H9 (cell line): ENCODE data around the gene CCM2. TPM values are rescaled to one million over a fixed set of nuclear protein-coding genes. Genes with fewer than 3 reads are reported as not detected.

Experiments used
- DNase-seq: peaks from one replicate; pipeline ENCODE4 v3.0.0-alpha.2; 2017
- H2AFZ ChIP-seq: one replicate; pipeline ENCODE4 v1.6.1; 2013; ENCODE audit warnings: mild to moderate bottlenecking, low read length, control low read depth, moderate library complexity
- H2AK5ac ChIP-seq: 2 replicates; pipeline ENCODE4 v1.6.1; 2013; ENCODE audit warnings: low read length, control low read depth, mixed read lengths; ENCODE audit not compliant: insufficient read length
- H2BK120ac ChIP-seq: one replicate; pipeline ENCODE4 v1.6.1; 2013; ENCODE audit warnings: low read depth, mild to moderate bottlenecking, low read length, control low read depth, inconsistent platforms; ENCODE audit not compliant: poor library complexity, severe bottlenecking
- H2BK12ac ChIP-seq: 2 replicates; pipeline ENCODE4 v1.6.1; 2013; ENCODE audit warnings: low read length, control low read depth, mixed read lengths, low read depth; ENCODE audit not compliant: insufficient read length
- H2BK15ac ChIP-seq: 2 replicates; pipeline ENCODE4 v1.6.1; 2013; ENCODE audit warnings: low read depth, low read length, control low read depth
- H2BK20ac ChIP-seq: one replicate; pipeline ENCODE4 v1.6.1; 2013; ENCODE audit warnings: low read depth, mild to moderate bottlenecking, low read length, control low read depth, inconsistent platforms; ENCODE audit not compliant: poor library complexity, severe bottlenecking
- H2BK5ac ChIP-seq: 2 replicates; pipeline ENCODE4 v1.6.1; 2013; ENCODE audit warnings: low read length, control low read depth, mixed read lengths; ENCODE audit not compliant: insufficient read length
- H3K14ac ChIP-seq: 2 replicates; pipeline ENCODE4 v1.6.1; 2013; ENCODE audit warnings: low read length, control low read depth; ENCODE audit not compliant: insufficient read depth
- H3K18ac ChIP-seq: 2 replicates; pipeline ENCODE4 v1.6.1; 2013; ENCODE audit warnings: low read depth, mild to moderate bottlenecking, mixed read lengths, low read length, control low read depth; ENCODE audit not compliant: insufficient read length
- H3K23ac ChIP-seq: 2 replicates; pipeline ENCODE4 v1.6.1; 2013; ENCODE audit warnings: low read length, control low read depth, mixed read lengths, low read depth; ENCODE audit not compliant: insufficient read length
- H3K23me2 ChIP-seq: 2 replicates; pipeline ENCODE4 v1.6.1; 2013; ENCODE audit warnings: low read depth, mild to moderate bottlenecking, mixed read lengths, low read length, control low read depth; ENCODE audit not compliant: insufficient read length, poor library complexity, severe bottlenecking
- H3K27ac ChIP-seq: 2 replicates; pipeline ENCODE4 v1.5.1; 2013; ENCODE audit warnings: low read length, control low read depth, mixed read lengths, low read depth; ENCODE audit not compliant: insufficient read length
- H3K27me3 ChIP-seq: 2 replicates; pipeline ENCODE4 v1.6.1; 2013; ENCODE audit warnings: low read length, control low read depth, inconsistent platforms; ENCODE audit not compliant: insufficient read depth
- H3K4ac ChIP-seq: 2 replicates; pipeline ENCODE4 v1.6.1; 2013; ENCODE audit warnings: low read depth, mild to moderate bottlenecking, control low read depth, inconsistent platforms, low read length, moderate library complexity
- H3K4me1 ChIP-seq: 2 replicates; pipeline ENCODE4 v1.6.1; 2013; ENCODE audit warnings: low read length, control low read depth, inconsistent platforms; ENCODE audit not compliant: insufficient read depth
- H3K4me2 ChIP-seq: 2 replicates; pipeline ENCODE4 v1.6.1; 2013; ENCODE audit warnings: low read length, control low read depth, mixed read lengths; ENCODE audit not compliant: insufficient read length, insufficient read depth
- H3K56ac ChIP-seq: 2 replicates; pipeline ENCODE4 v1.6.1; 2013; ENCODE audit warnings: low read depth, mild to moderate bottlenecking, mixed read lengths, low read length, control low read depth; ENCODE audit not compliant: insufficient read length
- H3K79me1 ChIP-seq: 2 replicates; pipeline ENCODE4 v1.6.1; 2013; ENCODE audit warnings: low read depth, mild to moderate bottlenecking, moderate library complexity, low read length, control low read depth, inconsistent platforms; ENCODE audit not compliant: insufficient read depth, poor library complexity, severe bottlenecking
- H3K79me2 ChIP-seq: 2 replicates; pipeline ENCODE4 v1.6.1; 2013; ENCODE audit warnings: low read length, control low read depth, inconsistent platforms; ENCODE audit not compliant: insufficient read depth
- H3K9ac ChIP-seq: 2 replicates; pipeline ENCODE4 v1.6.1; 2013; ENCODE audit warnings: low read length, control low read depth, mixed read lengths; ENCODE audit not compliant: insufficient read length; ENCODE audit errors: extremely low read depth
- H3K9me3 ChIP-seq: one replicate; pipeline ENCODE4 v1.6.1; 2013; ENCODE audit warnings: low read depth, low read length, inconsistent platforms; ENCODE audit not compliant: control insufficient read depth
- H3T11ph ChIP-seq: one replicate; pipeline ENCODE4 v1.6.1; 2013; ENCODE audit warnings: mild to moderate bottlenecking, low read length, control low read depth, inconsistent platforms
- H4K20me1 ChIP-seq: one replicate; pipeline ENCODE4 v1.6.1; 2013; ENCODE audit not compliant: control insufficient read depth, insufficient read length, insufficient read depth
- H4K5ac ChIP-seq: 2 replicates; pipeline ENCODE4 v1.6.1; 2013; ENCODE audit warnings: low read depth, mild to moderate bottlenecking, mixed read lengths, low read length, control low read depth; ENCODE audit not compliant: insufficient read length
- H4K8ac ChIP-seq: replicated peaks from 2 replicates; pipeline ENCODE4 v1.6.1; 2013; ENCODE audit warnings: low read length, control low read depth, mixed read lengths, low read depth; ENCODE audit not compliant: insufficient read length
- H4K91ac ChIP-seq: 2 replicates; pipeline ENCODE4 v1.6.1; 2013; ENCODE audit warnings: low read depth, mild to moderate bottlenecking, moderate library complexity, mixed read lengths, low read length, control low read depth; ENCODE audit not compliant: insufficient read length
- H3K27ac Mint-ChIP-seq, 3 experiments: 2 replicates in 2 of 3; 3 replicates in 1 of 3; pipeline ENCODE4 v1.8.0; 2020 to 2021; ENCODE audit warnings: mixed read lengths in 3 of 3, mild to moderate bottlenecking in 1 of 3, moderate library complexity in 1 of 3
- H3K27me3 Mint-ChIP-seq: 2 replicates; pipeline ENCODE4 v1.8.0; 2021; ENCODE audit warnings: low read depth, mild to moderate bottlenecking, moderate library complexity, mixed read lengths
- H3K36me3 Mint-ChIP-seq, 3 experiments: 2 replicates in 2 of 3; 3 replicates in 1 of 3; pipeline ENCODE4 v1.8.0; 2020 to 2021; ENCODE audit warnings: low read depth in 3 of 3, mixed read lengths in 3 of 3; ENCODE audit not compliant: insufficient read depth in 1 of 3
- H3K4me1 Mint-ChIP-seq, 2 experiments: 2 replicates each; pipeline ENCODE4 v1.8.0; 2020; ENCODE audit warnings: mixed read lengths in 2 of 2
- H3K4me3 Mint-ChIP-seq, 2 experiments: 2 replicates in 1 of 2; 3 replicates in 1 of 2; pipeline ENCODE4 v1.8.0; 2020 to 2021; ENCODE audit warnings: mild to moderate bottlenecking in 2 of 2, mixed read lengths in 2 of 2, moderate library complexity in 1 of 2
- H3K9me3 Mint-ChIP-seq, 2 experiments: 2 replicates in 1 of 2; 3 replicates in 1 of 2; pipeline ENCODE4 v1.8.0; 2020; ENCODE audit warnings: mild to moderate bottlenecking in 2 of 2, mixed read lengths in 2 of 2, moderate library complexity in 1 of 2
- WGBS: extraction: QIAGEN DNeasy Blood & Tissue Kit; methylation state at CpG from one replicate; pipeline ENCODE4 v1.1.7; 2013; ENCODE audit warnings: missing lambda C conversion rate, low lambda C conversion rate, mixed read lengths; ENCODE audit not compliant: insufficient read length; ENCODE audit errors: extremely low coverage; 5-methylcytosine and 5-hydroxymethylcytosine counted together
- total RNA-seq: library from RNA; stranded (reverse); gene quantifications from 2 replicates; pipeline ENCODE4 v1.2.1, GENCODE V29; 2021
- TF ChIP-seq, protein P1 (sequence below): fragments of 200-600 bp; sonication (generic); conservative IDR thresholded peaks from 3 replicates; pipeline ENCODE4 v1.8.0; 2021; ENCODE audit warnings: antibody characterized with exemption, mild to moderate bottlenecking

The CCM2 gene
- total RNA-seq, 1 experiment from 2014 or later = 30.4 TPM

DNA sequence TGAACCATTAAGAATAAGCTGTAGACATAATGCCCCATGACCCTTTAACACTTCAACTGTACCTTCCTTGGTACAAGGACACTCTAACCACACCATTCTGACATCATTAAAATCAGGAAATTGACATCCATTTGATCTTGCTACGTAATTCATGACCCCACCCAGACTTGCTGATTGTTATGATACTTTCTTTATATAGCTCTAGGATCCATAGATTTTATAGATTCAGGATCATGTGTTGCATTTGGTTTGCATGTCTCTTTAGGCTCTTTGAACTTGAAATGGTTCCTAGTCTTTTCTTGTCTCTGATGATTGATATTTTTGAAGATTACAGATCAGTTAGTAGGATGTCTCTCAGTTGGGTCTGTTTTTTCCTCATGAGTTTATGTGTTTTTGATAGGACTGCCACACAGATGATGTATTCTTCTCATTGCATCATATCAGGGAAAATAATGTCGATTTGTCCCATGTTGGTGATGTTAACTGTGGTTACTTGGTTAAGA, 13.5 kb downstream of the CCM2 start:
- no peak overlapping the region for H2BK5ac ChIP-seq

More for the DNA sequence above, 13.5 kb downstream of the CCM2 start:
- Histone ChIP-seq H3K9ac (no peak overlapping the region), H3K79me1 (no peaks in the 10 kb centered on the region), H3K9me3 (no peaks in the 10 kb centered on the region), H2AK5ac (no peak overlapping the region), H3K27ac (no peak overlapping the region), H2BK15ac (no peak overlapping the region), H3K4me2 (no peak overlapping the region), H3K56ac (no peak overlapping the region), H3K23ac (no peak overlapping the region), H3K79me2 (no peaks in the 10 kb centered on the region), H3K4ac (no peak overlapping the region), H2AFZ (no peak overlapping the region), H4K20me1 (no peaks in the 10 kb centered on the region), H4K5ac (no peak overlapping the region), H3K14ac (no peak overlapping the region), H3K23me2 (no peaks in the 10 kb centered on the region), H4K8ac (no peak overlapping the region), H4K91ac (no peak overlapping the region), H2BK20ac (no peak overlapping the region), H3K18ac (no peak overlapping the region), H3K27me3 (no peaks in the 10 kb centered on the region), H2BK120ac (no peak overlapping the region), H3K4me1 (no peaks in the 10 kb centered on the region), H3T11ph (no peak overlapping the region), H2BK12ac (no peak overlapping the region)
- TF ChIP-seq, protein P1, sequence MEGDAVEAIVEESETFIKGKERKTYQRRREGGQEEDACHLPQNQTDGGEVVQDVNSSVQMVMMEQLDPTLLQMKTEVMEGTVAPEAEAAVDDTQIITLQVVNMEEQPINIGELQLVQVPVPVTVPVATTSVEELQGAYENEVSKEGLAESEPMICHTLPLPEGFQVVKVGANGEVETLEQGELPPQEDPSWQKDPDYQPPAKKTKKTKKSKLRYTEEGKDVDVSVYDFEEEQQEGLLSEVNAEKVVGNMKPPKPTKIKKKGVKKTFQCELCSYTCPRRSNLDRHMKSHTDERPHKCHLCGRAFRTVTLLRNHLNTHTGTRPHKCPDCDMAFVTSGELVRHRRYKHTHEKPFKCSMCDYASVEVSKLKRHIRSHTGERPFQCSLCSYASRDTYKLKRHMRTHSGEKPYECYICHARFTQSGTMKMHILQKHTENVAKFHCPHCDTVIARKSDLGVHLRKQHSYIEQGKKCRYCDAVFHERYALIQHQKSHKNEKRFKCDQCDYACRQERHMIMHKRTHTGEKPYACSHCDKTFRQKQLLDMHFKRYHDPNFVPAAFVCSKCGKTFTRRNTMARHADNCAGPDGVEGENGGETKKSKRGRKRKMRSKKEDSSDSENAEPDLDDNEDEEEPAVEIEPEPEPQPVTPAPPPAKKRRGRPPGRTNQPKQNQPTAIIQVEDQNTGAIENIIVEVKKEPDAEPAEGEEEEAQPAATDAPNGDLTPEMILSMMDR = no peak
- no CpG with 5 or more reads among the region's 2 CpGs for WGBS
- no peak overlapping the region; a peak in 1 of 5 replicates for H3K4me3 Mint-ChIP-seq
- H3K27me3 Mint-ChIP-seq = no peaks in the 10 kb centered on the region
- DNase-seq = no peak
- no peak overlapping the region for H3K27ac Mint-ChIP-seq
- H3K4me1 Mint-ChIP-seq = no peaks in the 10 kb centered on the region
- H3K9me3 Mint-ChIP-seq = peaks cover 6 to 9% of the 10 kb centered on the region in 2 experiments; a peak in 4 of 5 replicates
- peaks cover 11 to 22% (median 20%) of the 10 kb centered on the region in 3 experiments for H3K36me3 Mint-ChIP-seq
